ENCODE data around the gene SZRD1.

DNA sequence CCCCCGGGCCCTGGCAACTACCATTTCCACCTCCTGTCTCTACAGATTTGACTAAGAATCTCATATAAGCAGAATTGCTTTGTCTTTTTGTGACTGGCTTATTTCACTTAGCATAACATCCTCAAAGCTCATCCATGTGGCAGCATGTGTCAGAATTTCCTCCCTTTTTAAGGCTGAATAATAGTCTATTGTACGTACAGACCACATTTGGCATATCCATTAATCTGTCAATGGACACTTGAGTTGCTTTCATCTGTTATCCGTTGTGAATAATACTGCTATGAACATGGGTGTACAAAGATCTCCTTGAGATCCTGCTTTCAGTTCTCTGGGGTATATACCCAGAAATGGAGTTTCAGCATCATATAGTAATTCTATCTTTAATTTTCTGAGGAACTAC is 46.1 kb downstream of the SZRD1 start:
- TF ChIP-seq, protein P1, sequence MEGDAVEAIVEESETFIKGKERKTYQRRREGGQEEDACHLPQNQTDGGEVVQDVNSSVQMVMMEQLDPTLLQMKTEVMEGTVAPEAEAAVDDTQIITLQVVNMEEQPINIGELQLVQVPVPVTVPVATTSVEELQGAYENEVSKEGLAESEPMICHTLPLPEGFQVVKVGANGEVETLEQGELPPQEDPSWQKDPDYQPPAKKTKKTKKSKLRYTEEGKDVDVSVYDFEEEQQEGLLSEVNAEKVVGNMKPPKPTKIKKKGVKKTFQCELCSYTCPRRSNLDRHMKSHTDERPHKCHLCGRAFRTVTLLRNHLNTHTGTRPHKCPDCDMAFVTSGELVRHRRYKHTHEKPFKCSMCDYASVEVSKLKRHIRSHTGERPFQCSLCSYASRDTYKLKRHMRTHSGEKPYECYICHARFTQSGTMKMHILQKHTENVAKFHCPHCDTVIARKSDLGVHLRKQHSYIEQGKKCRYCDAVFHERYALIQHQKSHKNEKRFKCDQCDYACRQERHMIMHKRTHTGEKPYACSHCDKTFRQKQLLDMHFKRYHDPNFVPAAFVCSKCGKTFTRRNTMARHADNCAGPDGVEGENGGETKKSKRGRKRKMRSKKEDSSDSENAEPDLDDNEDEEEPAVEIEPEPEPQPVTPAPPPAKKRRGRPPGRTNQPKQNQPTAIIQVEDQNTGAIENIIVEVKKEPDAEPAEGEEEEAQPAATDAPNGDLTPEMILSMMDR (IDR thresholded peaks at IDR 0.05; ENCODE audit: low read depth, low read length): no peak
- TF ChIP-seq EZH2phosphoT487 (IDR thresholded peaks at IDR 0.05; ENCODE audit: low read depth): no peak

All from OCI-LY3 (cell line).